ENCODE data around the gene RAB6D.
"Not testable (repeated sequence)": the region's sequence is repeated elsewhere in the genome, so short reads cannot be mapped to it uniquely, and the experiment has no call there.

DNA sequence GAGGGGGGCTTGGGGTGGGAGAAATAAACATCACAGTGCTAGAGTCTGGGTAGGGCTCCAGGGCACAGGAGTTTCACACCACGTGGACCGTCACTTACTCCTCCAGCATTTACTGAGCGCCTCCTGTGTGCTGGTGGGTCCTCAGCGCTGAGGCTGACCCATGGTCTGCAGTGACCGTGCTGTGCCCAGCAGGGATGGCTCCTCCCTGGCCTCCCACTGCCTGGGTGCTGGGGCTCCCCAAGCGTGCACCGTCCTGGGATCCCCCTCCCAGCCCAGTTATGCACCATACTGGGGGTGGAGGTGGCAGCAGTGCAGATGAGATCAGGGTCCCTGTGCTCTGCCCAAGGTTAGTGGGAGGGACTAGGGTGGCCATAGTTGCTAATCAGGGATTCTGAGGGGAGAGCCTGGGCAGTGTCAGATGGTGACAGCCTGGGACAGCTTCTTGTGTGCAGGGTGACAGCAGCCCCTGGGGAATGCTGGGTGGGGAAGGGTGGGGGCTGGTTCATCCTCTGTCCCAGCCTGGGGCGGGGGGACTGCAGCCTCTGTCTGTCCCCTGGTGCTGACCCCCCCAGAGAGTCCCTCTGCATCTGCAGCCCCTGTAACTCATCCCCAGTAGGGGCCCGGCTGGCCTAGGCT is 26.6 kb upstream of the RAB6D start:
- TF ChIP-seq BMI1 (IDR thresholded peaks at IDR 0.05; ENCODE audit: low read length); ZNF707 (CRISPR knock-in tag; conservative IDR thresholded peaks at IDR 0.05); EP300 (IDR thresholded peaks at IDR 0.05; ENCODE audit: low read length); CXXC5 (CRISPR knock-in tag; IDR thresholded peaks at IDR 0.05); MXI1 (IDR thresholded peaks at IDR 0.05; ENCODE audit: low read depth, low read length); CBFA2T3 (IDR thresholded peaks at IDR 0.05); YY1 (IDR thresholded peaks at IDR 0.05; ENCODE audit: borderline replicate concordance in 1 of 3, control insufficient read depth in 1 of 3, extremely low read depth in 1 of 3, insufficient read depth in 3 of 3, insufficient read length in 1 of 3, insufficient replicate concordance in 2 of 3, low read depth in 1 of 3, low read length in 2 of 3); MECOM (CRISPR knock-in tag; IDR thresholded peaks at IDR 0.05); ARHGAP35 (IDR thresholded peaks at IDR 0.05; ENCODE audit: partially characterized antibody): not testable (repeated sequence)
- TF ChIP-seq, protein P1, sequence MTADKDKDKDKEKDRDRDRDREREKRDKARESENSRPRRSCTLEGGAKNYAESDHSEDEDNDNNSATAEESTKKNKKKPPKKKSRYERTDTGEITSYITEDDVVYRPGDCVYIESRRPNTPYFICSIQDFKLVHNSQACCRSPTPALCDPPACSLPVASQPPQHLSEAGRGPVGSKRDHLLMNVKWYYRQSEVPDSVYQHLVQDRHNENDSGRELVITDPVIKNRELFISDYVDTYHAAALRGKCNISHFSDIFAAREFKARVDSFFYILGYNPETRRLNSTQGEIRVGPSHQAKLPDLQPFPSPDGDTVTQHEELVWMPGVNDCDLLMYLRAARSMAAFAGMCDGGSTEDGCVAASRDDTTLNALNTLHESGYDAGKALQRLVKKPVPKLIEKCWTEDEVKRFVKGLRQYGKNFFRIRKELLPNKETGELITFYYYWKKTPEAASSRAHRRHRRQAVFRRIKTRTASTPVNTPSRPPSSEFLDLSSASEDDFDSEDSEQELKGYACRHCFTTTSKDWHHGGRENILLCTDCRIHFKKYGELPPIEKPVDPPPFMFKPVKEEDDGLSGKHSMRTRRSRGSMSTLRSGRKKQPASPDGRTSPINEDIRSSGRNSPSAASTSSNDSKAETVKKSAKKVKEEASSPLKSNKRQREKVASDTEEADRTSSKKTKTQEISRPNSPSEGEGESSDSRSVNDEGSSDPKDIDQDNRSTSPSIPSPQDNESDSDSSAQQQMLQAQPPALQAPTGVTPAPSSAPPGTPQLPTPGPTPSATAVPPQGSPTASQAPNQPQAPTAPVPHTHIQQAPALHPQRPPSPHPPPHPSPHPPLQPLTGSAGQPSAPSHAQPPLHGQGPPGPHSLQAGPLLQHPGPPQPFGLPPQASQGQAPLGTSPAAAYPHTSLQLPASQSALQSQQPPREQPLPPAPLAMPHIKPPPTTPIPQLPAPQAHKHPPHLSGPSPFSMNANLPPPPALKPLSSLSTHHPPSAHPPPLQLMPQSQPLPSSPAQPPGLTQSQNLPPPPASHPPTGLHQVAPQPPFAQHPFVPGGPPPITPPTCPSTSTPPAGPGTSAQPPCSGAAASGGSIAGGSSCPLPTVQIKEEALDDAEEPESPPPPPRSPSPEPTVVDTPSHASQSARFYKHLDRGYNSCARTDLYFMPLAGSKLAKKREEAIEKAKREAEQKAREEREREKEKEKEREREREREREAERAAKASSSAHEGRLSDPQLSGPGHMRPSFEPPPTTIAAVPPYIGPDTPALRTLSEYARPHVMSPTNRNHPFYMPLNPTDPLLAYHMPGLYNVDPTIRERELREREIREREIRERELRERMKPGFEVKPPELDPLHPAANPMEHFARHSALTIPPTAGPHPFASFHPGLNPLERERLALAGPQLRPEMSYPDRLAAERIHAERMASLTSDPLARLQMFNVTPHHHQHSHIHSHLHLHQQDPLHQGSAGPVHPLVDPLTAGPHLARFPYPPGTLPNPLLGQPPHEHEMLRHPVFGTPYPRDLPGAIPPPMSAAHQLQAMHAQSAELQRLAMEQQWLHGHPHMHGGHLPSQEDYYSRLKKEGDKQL (CRISPR knock-in tag; IDR thresholded peaks at IDR 0.05; ENCODE audit: borderline replicate concordance) = not testable (repeated sequence)
- TF ChIP-seq, protein P2, sequence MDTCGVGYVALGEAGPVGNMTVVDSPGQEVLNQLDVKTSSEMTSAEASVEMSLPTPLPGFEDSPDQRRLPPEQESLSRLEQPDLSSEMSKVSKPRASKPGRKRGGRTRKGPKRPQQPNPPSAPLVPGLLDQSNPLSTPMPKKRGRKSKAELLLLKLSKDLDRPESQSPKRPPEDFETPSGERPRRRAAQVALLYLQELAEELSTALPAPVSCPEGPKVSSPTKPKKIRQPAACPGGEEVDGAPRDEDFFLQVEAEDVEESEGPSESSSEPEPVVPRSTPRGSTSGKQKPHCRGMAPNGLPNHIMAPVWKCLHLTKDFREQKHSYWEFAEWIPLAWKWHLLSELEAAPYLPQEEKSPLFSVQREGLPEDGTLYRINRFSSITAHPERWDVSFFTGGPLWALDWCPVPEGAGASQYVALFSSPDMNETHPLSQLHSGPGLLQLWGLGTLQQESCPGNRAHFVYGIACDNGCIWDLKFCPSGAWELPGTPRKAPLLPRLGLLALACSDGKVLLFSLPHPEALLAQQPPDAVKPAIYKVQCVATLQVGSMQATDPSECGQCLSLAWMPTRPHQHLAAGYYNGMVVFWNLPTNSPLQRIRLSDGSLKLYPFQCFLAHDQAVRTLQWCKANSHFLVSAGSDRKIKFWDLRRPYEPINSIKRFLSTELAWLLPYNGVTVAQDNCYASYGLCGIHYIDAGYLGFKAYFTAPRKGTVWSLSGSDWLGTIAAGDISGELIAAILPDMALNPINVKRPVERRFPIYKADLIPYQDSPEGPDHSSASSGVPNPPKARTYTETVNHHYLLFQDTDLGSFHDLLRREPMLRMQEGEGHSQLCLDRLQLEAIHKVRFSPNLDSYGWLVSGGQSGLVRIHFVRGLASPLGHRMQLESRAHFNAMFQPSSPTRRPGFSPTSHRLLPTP (IDR thresholded peaks at IDR 0.05; ENCODE audit: borderline replicate concordance, extremely low read depth, insufficient read length) = not testable (repeated sequence)
- TF ChIP-seq, protein P3, sequence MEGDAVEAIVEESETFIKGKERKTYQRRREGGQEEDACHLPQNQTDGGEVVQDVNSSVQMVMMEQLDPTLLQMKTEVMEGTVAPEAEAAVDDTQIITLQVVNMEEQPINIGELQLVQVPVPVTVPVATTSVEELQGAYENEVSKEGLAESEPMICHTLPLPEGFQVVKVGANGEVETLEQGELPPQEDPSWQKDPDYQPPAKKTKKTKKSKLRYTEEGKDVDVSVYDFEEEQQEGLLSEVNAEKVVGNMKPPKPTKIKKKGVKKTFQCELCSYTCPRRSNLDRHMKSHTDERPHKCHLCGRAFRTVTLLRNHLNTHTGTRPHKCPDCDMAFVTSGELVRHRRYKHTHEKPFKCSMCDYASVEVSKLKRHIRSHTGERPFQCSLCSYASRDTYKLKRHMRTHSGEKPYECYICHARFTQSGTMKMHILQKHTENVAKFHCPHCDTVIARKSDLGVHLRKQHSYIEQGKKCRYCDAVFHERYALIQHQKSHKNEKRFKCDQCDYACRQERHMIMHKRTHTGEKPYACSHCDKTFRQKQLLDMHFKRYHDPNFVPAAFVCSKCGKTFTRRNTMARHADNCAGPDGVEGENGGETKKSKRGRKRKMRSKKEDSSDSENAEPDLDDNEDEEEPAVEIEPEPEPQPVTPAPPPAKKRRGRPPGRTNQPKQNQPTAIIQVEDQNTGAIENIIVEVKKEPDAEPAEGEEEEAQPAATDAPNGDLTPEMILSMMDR (IDR thresholded peaks at IDR 0.05 in 2 of 3, conservative IDR thresholded peaks at IDR 0.05 in 1 of 3; ENCODE audit: insufficient read depth in 2 of 3, low read depth in 1 of 3, low read length in 3 of 3) = not testable (repeated sequence)

Measured in K562 (cell line).